CD8-positive, alpha-beta memory T cell (primary cell): ENCODE results near the gene ZNF831. TPM values are rescaled to one million over a fixed set of nuclear protein-coding genes. Genes with fewer than 3 reads are reported as not detected.

ENCODE experiments used
- CTCF ChIA-PET: fragments of 350-600 bp; sonication (Branson Sonifier 250); formaldehyde crosslinking; loops from one replicate; lab custom pipeline; 2021; ENCODE audit warnings: antibody characterized with exemption; lab: Charles Lee
- POLR2A ChIA-PET: fragments of 350-600 bp; sonication (Branson Sonifier 250); formaldehyde crosslinking; loops from one replicate; lab custom pipeline; 2021; ENCODE audit warnings: antibody characterized with exemption; lab: Charles Lee
- DNase-seq, 5 donors: peaks; one replicate each; pipeline versions ENCODE4 v3.0.0 to v3.0.0-alpha.2; 2020 to 2022; ENCODE audit warnings: mixed read lengths in 1 of 5
- H3K27ac ChIP-seq: one replicate; pipeline ENCODE4 v1.7.0; 2013; ENCODE audit warnings: low read depth, mild to moderate bottlenecking, low read length, moderate library complexity
- H3K27me3 ChIP-seq: 2 replicates; pipeline ENCODE4 v1.7.0; 2013; ENCODE audit warnings: low read length, mild to moderate bottlenecking; ENCODE audit not compliant: insufficient read depth, poor library complexity, severe bottlenecking
- H3K36me3 ChIP-seq: 2 replicates; pipeline ENCODE4 v1.7.0; 2013; ENCODE audit warnings: mild to moderate bottlenecking, low read length, moderate library complexity; ENCODE audit not compliant: insufficient read depth
- H3K4me1 ChIP-seq: 2 replicates; pipeline ENCODE4 v1.7.0; 2013; ENCODE audit warnings: mild to moderate bottlenecking, low read length, moderate library complexity; ENCODE audit not compliant: insufficient read depth
- H3K4me3 ChIP-seq: 2 replicates; pipeline ENCODE4 v1.7.0; 2013; ENCODE audit warnings: mild to moderate bottlenecking, low read length
- H3K9me3 ChIP-seq: 2 replicates; pipeline ENCODE4 v1.7.0; 2013; ENCODE audit warnings: mild to moderate bottlenecking, low read length
- H3K27ac Mint-ChIP-seq, 8 donors: one replicate each; pipeline ENCODE4 v1.8.0; 2020 to 2021; ENCODE audit warnings: mixed read lengths in 8 of 8, mild to moderate bottlenecking in 6 of 8, inconsistent platforms in 3 of 8, moderate library complexity in 3 of 8
- H3K27me3 Mint-ChIP-seq, 2 donors: one replicate each; pipeline ENCODE4 v1.8.0; 2020 to 2021; ENCODE audit warnings: mixed read lengths in 2 of 2, mild to moderate bottlenecking in 1 of 2, moderate library complexity in 1 of 2
- H3K36me3 Mint-ChIP-seq, 3 donors: one replicate each; pipeline ENCODE4 v1.8.0; 2020 to 2021; ENCODE audit warnings: mixed read lengths in 3 of 3, inconsistent platforms in 1 of 3, mild to moderate bottlenecking in 1 of 3
- H3K4me1 Mint-ChIP-seq, 3 donors: one replicate each; pipeline ENCODE4 v1.8.0; 2020 to 2021; ENCODE audit warnings: mixed read lengths in 3 of 3, inconsistent platforms in 1 of 3, mild to moderate bottlenecking in 1 of 3
- H3K4me3 Mint-ChIP-seq, 7 donors: one replicate each; pipeline ENCODE4 v1.8.0; 2020 to 2021; ENCODE audit warnings: mixed read lengths in 7 of 7, mild to moderate bottlenecking in 6 of 7, moderate library complexity in 4 of 7, inconsistent platforms in 2 of 7
- H3K9me3 Mint-ChIP-seq, 5 donors: one replicate each; pipeline ENCODE4 v1.8.0; 2020 to 2022; ENCODE audit warnings: mixed read lengths in 5 of 5, mild to moderate bottlenecking in 3 of 5, moderate library complexity in 2 of 5, inconsistent platforms in 1 of 5
- polyA plus RNA-seq: library from polyadenylated mRNA; unstranded; fragments of 300-500 nt; fragmentation: Illumina TruSeq; gene quantifications from one replicate; pipeline ENCODE4 v1.2.3, GENCODE V29; 2021
- total RNA-seq, 2 experiments: library from RNA; stranded (reverse); gene quantifications; one replicate each; pipeline ENCODE4 v1.2.3, GENCODE V29; 2021

ZNF831 gene
- total and polyA plus RNA-seq, 3 experiments from 2014 or later: 6.4 to 12.1 (median 6.9) TPM

DNA sequence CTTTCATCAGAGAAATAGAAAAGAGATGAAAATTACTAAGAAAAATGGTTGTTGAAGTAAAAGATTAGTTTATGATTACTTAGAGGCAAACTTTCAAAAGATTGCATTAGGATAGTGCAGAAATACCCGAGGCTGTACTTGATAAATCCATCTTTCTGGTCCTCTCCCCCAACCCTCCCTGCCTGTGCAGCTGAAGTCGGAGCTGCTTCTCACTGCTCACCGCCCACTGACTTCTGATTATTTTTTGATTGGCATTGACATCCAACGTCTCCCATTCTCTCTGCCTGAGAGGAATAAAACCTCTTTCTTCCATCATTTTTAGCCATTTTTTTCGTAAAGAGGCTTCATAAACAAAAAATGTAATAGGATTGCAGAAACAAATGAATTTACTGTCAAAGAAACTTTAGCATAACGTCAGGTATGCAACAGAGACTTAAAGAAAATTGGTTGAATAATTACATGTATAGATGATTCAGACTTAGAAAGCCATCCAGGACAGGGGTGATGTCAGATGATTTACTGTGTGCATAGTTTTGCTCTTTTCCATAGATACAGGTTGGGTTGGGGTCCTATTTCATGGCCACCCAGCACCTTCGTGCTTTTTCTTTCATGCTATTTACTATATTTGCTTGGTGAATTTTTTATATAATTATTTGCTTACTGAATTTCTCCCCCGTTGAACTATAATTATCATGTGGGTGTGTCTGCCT, 83.2 kb downstream of the ZNF831 start:
- H3K4me1 Mint-ChIP-seq: peaks cover 27 to 49% (median 28%) of the 10 kb centered on the region in 3 donors
- H3K4me3 Mint-ChIP-seq: no peak overlapping the region
- H3K27ac Mint-ChIP-seq: no peak overlapping the region
- ChIA-PET CTCF (interaction anchor here (1.8 kb wide), 1 partner anchor 25 kb away, joined by 4 read pairs; no protein-coding TSS in a partner anchor), POLR2A (no interaction called here)
- Histone ChIP-seq H3K4me1 (peaks cover 3% of the 10 kb centered on the region), H3K4me3 (no peak overlapping the region), H3K27me3 (no peaks in the 10 kb centered on the region), H3K27ac (no peak overlapping the region), H3K9me3 (no peaks in the 10 kb centered on the region), H3K36me3 (peaks cover 19% of the 10 kb centered on the region)
- H3K27me3 Mint-ChIP-seq: peaks cover 0 to 1% of the 10 kb centered on the region in 2 donors
- no peak for DNase-seq
- peaks cover 31 to 90% (median 40%) of the 10 kb centered on the region in 3 donors for H3K36me3 Mint-ChIP-seq
- H3K9me3 Mint-ChIP-seq: no peaks in the 10 kb centered on the region

DNA sequence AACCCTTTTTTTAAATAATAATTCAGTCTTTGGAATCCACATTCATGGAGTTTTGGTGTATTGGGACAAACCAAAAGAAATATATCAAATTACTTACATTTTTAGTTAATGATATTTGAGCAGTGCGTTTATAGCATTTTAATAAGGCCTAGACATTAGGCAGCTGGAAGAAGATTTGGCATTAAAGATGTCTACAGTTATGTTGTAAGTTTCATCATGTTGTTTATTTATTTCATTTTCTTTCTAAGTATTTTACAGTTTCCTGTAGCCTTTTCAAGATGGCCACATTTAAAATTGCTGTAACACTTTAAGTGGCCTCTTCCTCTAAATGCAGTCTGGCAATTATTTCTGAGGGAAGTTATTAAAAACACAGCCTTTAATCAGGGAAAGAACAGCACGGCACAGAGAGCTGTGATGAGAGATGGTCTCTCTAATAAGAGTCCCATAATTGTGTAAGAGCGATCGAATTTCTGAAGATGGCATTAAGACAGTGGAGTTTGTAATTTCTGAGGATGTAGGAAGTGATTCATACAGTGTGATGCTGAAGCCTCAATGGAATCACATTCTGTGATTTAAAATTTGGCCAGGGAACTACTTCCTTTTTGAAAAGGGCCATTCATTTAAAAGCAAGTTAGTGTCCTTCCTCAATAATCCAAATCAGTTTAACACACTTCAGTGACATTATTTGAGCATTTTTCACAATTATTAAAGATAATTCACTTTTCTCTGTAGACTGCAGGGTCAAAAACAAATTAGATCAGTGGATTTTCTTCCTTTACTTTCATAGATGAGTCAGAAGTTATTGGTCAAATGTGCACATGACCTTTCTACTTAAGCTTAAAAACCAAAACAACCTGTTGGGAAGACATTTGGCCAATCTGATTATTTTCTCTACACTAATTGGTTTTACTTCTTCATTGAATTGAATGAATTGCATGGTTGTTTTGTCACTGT, 84.4 kb downstream of the ZNF831 start:
- Histone ChIP-seq H3K4me3 (no peak overlapping the region), H3K27ac (no peak overlapping the region), H3K9me3 (no peaks in the 10 kb centered on the region), H3K36me3 (peaks cover 19% of the 10 kb centered on the region), H3K4me1 (peaks cover 14% of the 10 kb centered on the region), H3K27me3 (no peaks in the 10 kb centered on the region)
- H3K36me3 Mint-ChIP-seq: peaks cover 36 to 89% (median 43%) of the 10 kb centered on the region in 3 donors
- no peaks in the 10 kb centered on the region for H3K9me3 Mint-ChIP-seq
- peaks cover 34 to 52% (median 36%) of the 10 kb centered on the region in 3 donors for H3K4me1 Mint-ChIP-seq
- CTCF ChIA-PET: no interaction called here
- H3K27me3 Mint-ChIP-seq: peaks cover 0 to 1% of the 10 kb centered on the region in 2 donors
- no peak overlapping the region for H3K4me3 Mint-ChIP-seq
- peak overlapping the region in 1 of 8 donors; percentile 33 for H3K27ac Mint-ChIP-seq
- POLR2A ChIA-PET: no interaction called here
- no peak for DNase-seq

GRCh38 chr20:59250293-59250692, 86.7 kb downstream of the ZNF831 start:
- DNase-seq: no peak
- no peaks in the 10 kb centered on the region for H3K27me3 ChIP-seq
- no peaks in the 10 kb centered on the region for H3K9me3 ChIP-seq
- no peak overlapping the region for H3K4me3 Mint-ChIP-seq
- H3K4me1 Mint-ChIP-seq: peaks cover 45 to 66% (median 57%) of the 10 kb centered on the region in 3 donors
- peaks cover 36 to 87% (median 44%) of the 10 kb centered on the region in 3 donors for H3K36me3 Mint-ChIP-seq
- POLR2A ChIA-PET: no interaction called here
- no peak overlapping the region for H3K27ac ChIP-seq
- CTCF ChIA-PET: no interaction called here
- H3K36me3 ChIP-seq: peaks cover 19% of the 10 kb centered on the region
- peaks cover 0 to 1% of the 10 kb centered on the region in 2 donors for H3K27me3 Mint-ChIP-seq
- peak overlapping the region in 5 of 8 donors; percentile 0 to 77 (median 58) for H3K27ac Mint-ChIP-seq
- peaks cover 36% of the 10 kb centered on the region for H3K4me1 ChIP-seq
- no peak overlapping the region for H3K4me3 ChIP-seq
- H3K9me3 Mint-ChIP-seq: no peaks in the 10 kb centered on the region

DNA sequence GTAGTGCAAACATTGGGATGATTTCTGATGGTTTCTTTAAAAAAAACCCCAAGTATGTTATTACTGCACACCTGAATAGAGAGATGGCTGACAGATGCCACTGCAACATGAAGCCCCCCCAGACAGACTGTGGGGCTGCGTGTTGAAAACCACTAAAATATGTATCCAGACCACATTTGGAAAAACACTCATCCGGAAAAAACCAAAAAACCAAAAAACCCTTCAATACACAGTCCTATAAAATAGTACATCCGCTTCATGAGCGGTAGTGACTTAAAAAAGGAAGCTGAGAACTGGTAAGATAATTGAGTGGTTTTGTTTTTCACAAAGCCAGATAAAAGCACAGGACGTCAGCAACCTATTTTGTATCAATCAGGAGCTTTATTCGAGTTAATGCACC, 89.7 kb downstream of the ZNF831 start:
- CTCF ChIA-PET: interaction anchor here (1.4 to 1.6 kb wide), 2 partner anchors 9 to 165 kb away, joined by 3 to 4 read pairs; no protein-coding TSS in a partner anchor
- peaks cover 16% of the 10 kb centered on the region for H3K36me3 ChIP-seq
- POLR2A ChIA-PET: interaction anchor here (0.6 to 1.6 kb wide), 4 partner anchors 31 to 364 kb away, joined by 3 to 6 read pairs (median 4); no protein-coding TSS in a partner anchor
- H3K27me3 Mint-ChIP-seq: no peaks in the 10 kb centered on the region
- H3K27me3 ChIP-seq: no peaks in the 10 kb centered on the region
- H3K4me3 Mint-ChIP-seq: peak overlapping the region in 6 of 7 donors; percentile 51 to 88 (median 70)
- H3K9me3 ChIP-seq: no peaks in the 10 kb centered on the region
- H3K4me1 ChIP-seq: peaks cover 47% of the 10 kb centered on the region
- H3K27ac Mint-ChIP-seq: peak overlapping the region; percentile 77 to 94 (median 90)
- peaks cover 47 to 81% (median 68%) of the 10 kb centered on the region in 3 donors for H3K4me1 Mint-ChIP-seq
- peak in 3 of 5 donors; percentile 50 to 81 (median 57) for DNase-seq
- H3K9me3 Mint-ChIP-seq: no peaks in the 10 kb centered on the region
- H3K4me3 ChIP-seq: peak overlapping the region; percentile 29
- peaks cover 38 to 82% (median 39%) of the 10 kb centered on the region in 3 donors for H3K36me3 Mint-ChIP-seq
- H3K27ac ChIP-seq: peak overlapping the region; percentile 20

DNA sequence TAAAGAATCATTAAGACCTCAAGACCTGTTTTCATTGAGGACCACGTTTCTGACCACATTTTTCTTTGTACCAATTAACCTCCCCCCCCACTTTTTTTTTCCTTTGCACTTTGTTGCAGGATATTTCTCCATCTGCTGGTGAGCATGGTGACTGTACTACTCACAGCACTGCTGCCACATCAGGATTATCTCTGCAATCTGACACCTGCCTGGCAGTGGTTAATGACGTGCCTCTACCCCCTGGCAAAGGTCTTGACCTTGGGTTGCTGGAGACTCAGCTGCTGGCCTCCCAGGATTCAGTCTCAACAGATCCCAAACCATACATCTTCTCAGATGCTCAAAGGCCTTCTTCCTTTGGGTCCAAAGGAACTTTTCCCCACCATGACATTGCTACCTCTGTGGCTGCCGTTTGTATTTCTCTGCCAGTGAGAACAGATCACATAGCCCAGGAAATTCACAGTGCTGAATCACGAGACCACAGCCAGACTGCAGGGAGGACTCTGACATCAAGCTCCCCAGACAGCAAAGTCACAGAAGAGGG, 90.2 kb downstream of the ZNF831 start:
- peaks cover 16% of the 10 kb centered on the region for H3K36me3 ChIP-seq
- H3K9me3 Mint-ChIP-seq: no peaks in the 10 kb centered on the region
- H3K9me3 ChIP-seq: no peaks in the 10 kb centered on the region
- peak overlapping the region; percentile 18 for H3K4me3 ChIP-seq
- no peaks in the 10 kb centered on the region for H3K27me3 Mint-ChIP-seq
- peak overlapping the region; percentile 77 to 94 (median 90) for H3K27ac Mint-ChIP-seq
- H3K4me1 ChIP-seq: peaks cover 52% of the 10 kb centered on the region
- ChIA-PET POLR2A (interaction anchor here (0.6 to 1.6 kb wide), 5 partner anchors 11 to 365 kb away, joined by 3 to 6 read pairs (median 4); no protein-coding TSS in a partner anchor), CTCF (interaction anchor here (0.5 to 1.6 kb wide), 3 partner anchors 9 to 166 kb away, joined by 3 to 4 read pairs (median 3); no protein-coding TSS in a partner anchor)
- H3K27ac ChIP-seq: peak overlapping the region; percentile 12
- peaks cover 51 to 81% (median 69%) of the 10 kb centered on the region in 3 donors for H3K4me1 Mint-ChIP-seq
- DNase-seq: peak; percentile 13 to 60 (median 32)
- H3K4me3 Mint-ChIP-seq: peak overlapping the region in 6 of 7 donors; percentile 51 to 88 (median 70)
- peaks cover 36 to 77% (median 38%) of the 10 kb centered on the region in 3 donors for H3K36me3 Mint-ChIP-seq
- H3K27me3 ChIP-seq: no peaks in the 10 kb centered on the region

- no peaks in the 10 kb centered on the region for H3K9me3 Mint-ChIP-seq
- H3K4me1 Mint-ChIP-seq: peaks cover 59 to 86% (median 72%) of the 10 kb centered on the region in 3 donors
- Histone ChIP-seq H3K27ac (no peak overlapping the region), H3K36me3 (peaks cover 3% of the 10 kb centered on the region), H3K4me3 (no peak overlapping the region), H3K4me1 (peaks cover 58% of the 10 kb centered on the region), H3K27me3 (no peaks in the 10 kb centered on the region), H3K9me3 (no peaks in the 10 kb centered on the region)
- peaks cover 31 to 63% (median 31%) of the 10 kb centered on the region in 3 donors for H3K36me3 Mint-ChIP-seq
- POLR2A ChIA-PET: no interaction called here
- H3K4me3 Mint-ChIP-seq: no peak overlapping the region
- no peak for DNase-seq
- H3K27me3 Mint-ChIP-seq: no peaks in the 10 kb centered on the region
- H3K27ac Mint-ChIP-seq: peak overlapping the region in 5 of 8 donors; percentile 4 to 60 (median 43)
- CTCF ChIA-PET: no interaction called here
Measured at GRCh38 chr20:59255256-59255655, 91.6 kb downstream of the ZNF831 start.

DNA sequence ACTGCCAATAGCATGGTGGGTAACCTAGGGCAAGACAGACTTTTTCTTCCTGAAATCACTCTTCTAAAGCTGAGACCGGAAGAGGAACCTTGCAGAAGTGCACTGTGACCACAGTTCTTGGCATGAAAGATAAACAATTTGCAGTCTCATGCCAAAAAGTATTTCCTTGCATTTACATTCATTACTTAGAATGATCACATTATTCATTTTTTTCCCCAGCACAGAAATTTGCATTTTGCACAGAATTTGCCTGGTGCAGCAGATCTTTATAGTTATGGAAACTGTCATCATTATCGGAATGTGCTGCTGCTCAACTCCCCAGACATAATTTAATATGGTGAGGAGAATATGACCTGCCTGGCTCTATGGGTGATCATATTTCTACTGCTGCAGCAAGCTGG, 94.6 kb downstream of the ZNF831 start:
- Histone ChIP-seq H3K9me3 (no peaks in the 10 kb centered on the region), H3K36me3 (no peaks in the 10 kb centered on the region), H3K27me3 (no peaks in the 10 kb centered on the region), H3K4me3 (peak overlapping the region; percentile 13), H3K4me1 (peaks cover 41% of the 10 kb centered on the region), H3K27ac (no peak overlapping the region)
- Mint-ChIP-seq H3K4me1 (peaks cover 32 to 72% (median 43%) of the 10 kb centered on the region in 3 donors), H3K9me3 (no peaks in the 10 kb centered on the region), H3K27me3 (no peaks in the 10 kb centered on the region), H3K36me3 (peaks cover 4 to 36% (median 16%) of the 10 kb centered on the region in 3 donors), H3K27ac (peak overlapping the region; percentile 1 to 75 (median 44)), H3K4me3 (peak overlapping the region in 3 of 7 donors; percentile 9 to 33 (median 27))
- ChIA-PET CTCF (interaction anchor here (1.5 kb wide), 1 partner anchor 238 kb away, joined by 3 read pairs; no protein-coding TSS in a partner anchor), POLR2A (interaction anchor here (1.0 kb wide), 1 partner anchor 287 kb away, joined by 3 read pairs; no protein-coding TSS in a partner anchor)
- peak in 1 of 5 donors; percentile 37 for DNase-seq
